ENCODE measurements around the gene NKAIN2.

DNA sequence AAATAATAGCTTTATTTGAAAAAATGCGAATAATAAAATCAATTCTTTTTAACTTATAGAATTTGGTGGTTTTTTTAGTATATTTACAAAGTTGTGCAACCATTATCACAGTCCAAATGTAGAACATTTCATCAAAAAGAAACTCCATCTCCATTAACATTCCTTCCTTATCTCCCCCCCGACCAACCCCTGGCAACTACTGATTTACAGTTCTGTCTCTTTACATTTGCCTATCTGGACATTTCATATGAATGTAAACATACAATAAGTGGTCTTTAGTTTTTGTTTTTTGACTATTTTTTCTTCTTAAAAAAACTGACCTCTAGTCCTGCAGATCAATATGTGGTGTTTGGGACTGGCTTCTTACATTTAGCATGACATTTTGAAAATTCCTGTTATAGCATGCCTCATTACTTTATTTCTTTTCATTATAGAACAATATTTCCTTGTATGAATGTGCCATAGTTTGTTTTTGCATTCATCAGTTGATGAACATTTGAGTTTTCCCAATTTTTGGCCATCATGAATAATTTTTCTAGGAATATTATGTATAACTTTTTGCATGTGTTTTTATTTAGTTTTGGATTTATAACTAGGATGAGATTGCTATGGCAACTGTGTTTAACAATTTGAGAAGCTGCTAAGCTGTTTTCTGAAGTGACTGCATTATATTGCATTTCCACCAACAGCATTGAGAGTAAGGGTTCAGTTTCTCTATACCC lies 344.7 kb downstream of the NKAIN2 start:
- TF ChIP-seq, protein P1, sequence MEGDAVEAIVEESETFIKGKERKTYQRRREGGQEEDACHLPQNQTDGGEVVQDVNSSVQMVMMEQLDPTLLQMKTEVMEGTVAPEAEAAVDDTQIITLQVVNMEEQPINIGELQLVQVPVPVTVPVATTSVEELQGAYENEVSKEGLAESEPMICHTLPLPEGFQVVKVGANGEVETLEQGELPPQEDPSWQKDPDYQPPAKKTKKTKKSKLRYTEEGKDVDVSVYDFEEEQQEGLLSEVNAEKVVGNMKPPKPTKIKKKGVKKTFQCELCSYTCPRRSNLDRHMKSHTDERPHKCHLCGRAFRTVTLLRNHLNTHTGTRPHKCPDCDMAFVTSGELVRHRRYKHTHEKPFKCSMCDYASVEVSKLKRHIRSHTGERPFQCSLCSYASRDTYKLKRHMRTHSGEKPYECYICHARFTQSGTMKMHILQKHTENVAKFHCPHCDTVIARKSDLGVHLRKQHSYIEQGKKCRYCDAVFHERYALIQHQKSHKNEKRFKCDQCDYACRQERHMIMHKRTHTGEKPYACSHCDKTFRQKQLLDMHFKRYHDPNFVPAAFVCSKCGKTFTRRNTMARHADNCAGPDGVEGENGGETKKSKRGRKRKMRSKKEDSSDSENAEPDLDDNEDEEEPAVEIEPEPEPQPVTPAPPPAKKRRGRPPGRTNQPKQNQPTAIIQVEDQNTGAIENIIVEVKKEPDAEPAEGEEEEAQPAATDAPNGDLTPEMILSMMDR (IDR thresholded peaks at IDR 0.05): no peak
- no peak for TF ChIP-seq POLR2A (IDR thresholded peaks at IDR 0.05)
